Mammary epithelial cell (primary cell): ENCODE measurements around the gene MGAT5.

ENCODE experiments used
- CTCF ChIP-seq, 2 donors: IDR thresholded peaks in 1 of 2; conservative IDR thresholded peaks in 1 of 2; 2 replicates each; pipeline ENCODE4 v1.5.1; 2011 to 2012; ENCODE audit warnings: inconsistent platforms in 2 of 2, low read length in 2 of 2, mild to moderate bottlenecking in 2 of 2, control low read depth in 1 of 2, low read depth in 1 of 2; ENCODE audit not compliant: insufficient read depth in 1 of 2; ENCODE audit errors: extremely low read depth in 1 of 2
- EZH2 ChIP-seq: IDR thresholded peaks from 2 replicates; pipeline ENCODE4 v1.6.1; 2012; ENCODE audit warnings: low read length, inconsistent platforms, borderline replicate concordance

GRCh38 chr2:134351016-134351415 lies 97.1 kb downstream of the MGAT5 start:
- TF ChIP-seq CTCF (conservative IDR thresholded peaks at IDR 0.05 in 1 of 2, IDR thresholded peaks at IDR 0.05 in 1 of 2; ENCODE audit: extremely low read depth in 1 of 2, insufficient read depth in 1 of 2, low read depth in 1 of 2, low read length in 2 of 2) (no peak), EZH2 (no peak)
